GM18520 (cell line): ENCODE results near the gene CRTC1.

Experiments
- ATAC-seq: cut with Tn5 transposase; IDR thresholded peaks from one replicate; pipeline ENCODE4 v1.9.1; 2021; ENCODE audit not compliant: unreplicated experiment

Gene CRTC1

GRCh38 chr19:18683109-18683957 is at the start of gene CRTC1:
CRTC1 (plus strand) TSS chr19:18683680; CDS start chr19:18683703, 23 bp downstream.
- peak; percentile 57 for ATAC-seq

- no peak for ATAC-seq
Observed at GRCh38 chr19:18634612-18635297, 48.7 kb upstream of the CRTC1 start.

GRCh38 chr19:18635831-18636182 is 47.7 kb upstream of the CRTC1 start:
- no peak for ATAC-seq

- peak; percentile 64 for ATAC-seq
Observed at GRCh38 chr19:18636183-18636968, 47.1 kb upstream of the CRTC1 start.

GRCh38 chr19:18636969-18637629 is 46.4 kb upstream of the CRTC1 start, which contains the start of gene KLHL26:
KLHL26 (plus strand) TSS chr19:18637028; CDS start chr19:18637055, 27 bp downstream.
- ATAC-seq = no peak

- no peak for ATAC-seq
Observed at GRCh38 chr19:18637673-18638630, 45.5 kb upstream of the CRTC1 start.

GRCh38 chr19:18639706-18640243 is 43.7 kb upstream of the CRTC1 start:
- ATAC-seq = no peak

GRCh38 chr19:18644196-18645034 is 39.1 kb upstream of the CRTC1 start:
- no peak for ATAC-seq

- no peak for ATAC-seq
Observed at GRCh38 chr19:18645035-18645511, 38.4 kb upstream of the CRTC1 start.

GRCh38 chr19:18646535-18647370 is 36.7 kb upstream of the CRTC1 start:
- ATAC-seq = no peak

- ATAC-seq = no peak
Observed at GRCh38 chr19:18647371-18647767, 36.1 kb upstream of the CRTC1 start.

GRCh38 chr19:18647807-18648206 is 35.7 kb upstream of the CRTC1 start:
- no peak for ATAC-seq

GRCh38 chr19:18648973-18649315 is 34.5 kb upstream of the CRTC1 start:
- ATAC-seq = no peak

GRCh38 chr19:18649371-18650020 is 34.0 kb upstream of the CRTC1 start:
- no peak for ATAC-seq

- ATAC-seq = no peak
Observed at GRCh38 chr19:18650021-18650390, 33.5 kb upstream of the CRTC1 start.

- ATAC-seq = no peak
Observed at GRCh38 chr19:18650468-18651041, 32.9 kb upstream of the CRTC1 start.

GRCh38 chr19:18651300-18651699 is 32.2 kb upstream of the CRTC1 start:
- no peak for ATAC-seq
